IPS-18a (cell line): Measurements from ENCODE around the gene KIF25.

ENCODE experiments used
- H3K27ac ChIP-seq: one replicate; pipeline ENCODE4 v1.5.1; 2013; ENCODE audit warnings: low read length
- H3K27me3 ChIP-seq: one replicate; pipeline ENCODE4 v1.6.1; 2013; ENCODE audit warnings: mild to moderate bottlenecking, low read length; ENCODE audit not compliant: control insufficient read depth, insufficient read depth
- H3K36me3 ChIP-seq: one replicate; pipeline ENCODE4 v1.6.1; 2013; ENCODE audit warnings: low read depth, low read length; ENCODE audit not compliant: control insufficient read depth
- H3K4me1 ChIP-seq: one replicate; pipeline ENCODE4 v1.6.1; 2013; ENCODE audit warnings: low read depth, low read length; ENCODE audit not compliant: control insufficient read depth
- H3K4me3 ChIP-seq: one replicate; pipeline ENCODE4 v1.5.1; 2013; ENCODE audit warnings: low read length
- H3K9ac ChIP-seq: one replicate; pipeline ENCODE4 v1.6.1; 2013; ENCODE audit warnings: mild to moderate bottlenecking, low read length, moderate library complexity
- H3K9me3 ChIP-seq: one replicate; pipeline ENCODE4 v1.6.1; 2013; ENCODE audit warnings: low read depth, low read length; ENCODE audit not compliant: control insufficient read depth

KIF25 gene

DNA sequence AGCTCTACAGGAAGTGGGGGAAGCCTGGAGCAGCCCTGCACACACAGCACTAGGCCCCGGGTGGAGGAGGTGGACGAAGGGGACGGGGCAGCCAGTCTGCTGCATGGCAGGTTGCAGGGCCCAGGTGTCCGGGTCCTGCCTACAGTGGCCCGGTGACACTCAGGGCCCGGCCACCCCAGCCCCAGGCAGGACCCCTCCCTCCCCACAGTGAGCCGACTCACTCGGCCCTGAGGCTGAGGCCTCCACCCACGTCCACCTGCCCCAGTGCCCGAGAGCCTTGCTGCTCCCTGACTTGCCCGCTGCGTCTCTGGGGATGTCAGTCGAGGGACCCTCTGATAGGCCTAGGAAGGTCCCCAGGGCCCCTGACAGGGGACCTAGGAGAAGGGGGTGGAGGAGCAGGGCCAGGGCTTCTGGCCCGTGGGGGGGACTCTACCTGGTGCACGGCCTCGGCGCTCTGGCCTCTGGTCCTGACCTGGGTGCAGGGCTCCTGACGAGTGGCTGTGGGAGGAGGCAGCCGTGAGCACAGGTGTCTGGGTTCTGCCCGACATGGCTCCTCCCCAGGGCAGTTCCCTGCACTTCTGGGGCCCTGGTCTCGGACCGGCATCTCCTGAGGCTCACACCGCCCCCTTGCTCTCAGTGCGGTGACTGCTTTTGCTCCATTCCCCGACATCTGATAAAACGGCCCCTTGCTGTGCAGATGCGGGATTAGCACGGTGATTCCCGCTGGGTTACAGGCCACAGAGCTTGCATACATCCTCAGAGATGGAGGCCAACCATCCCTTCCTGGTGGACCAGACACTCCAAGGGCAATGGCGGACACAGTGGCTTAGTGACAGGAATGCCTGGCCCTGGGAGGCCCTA lies 61.5 kb downstream of the KIF25 start:
- no peaks in the 10 kb centered on the region for H3K9me3 ChIP-seq
- H3K4me1 ChIP-seq = no peaks in the 10 kb centered on the region
- no peaks in the 10 kb centered on the region for H3K36me3 ChIP-seq
- H3K4me3 ChIP-seq = no peak overlapping the region
- H3K9ac ChIP-seq = no peak overlapping the region
- H3K27ac ChIP-seq = no peak overlapping the region
- no peaks in the 10 kb centered on the region for H3K27me3 ChIP-seq

DNA sequence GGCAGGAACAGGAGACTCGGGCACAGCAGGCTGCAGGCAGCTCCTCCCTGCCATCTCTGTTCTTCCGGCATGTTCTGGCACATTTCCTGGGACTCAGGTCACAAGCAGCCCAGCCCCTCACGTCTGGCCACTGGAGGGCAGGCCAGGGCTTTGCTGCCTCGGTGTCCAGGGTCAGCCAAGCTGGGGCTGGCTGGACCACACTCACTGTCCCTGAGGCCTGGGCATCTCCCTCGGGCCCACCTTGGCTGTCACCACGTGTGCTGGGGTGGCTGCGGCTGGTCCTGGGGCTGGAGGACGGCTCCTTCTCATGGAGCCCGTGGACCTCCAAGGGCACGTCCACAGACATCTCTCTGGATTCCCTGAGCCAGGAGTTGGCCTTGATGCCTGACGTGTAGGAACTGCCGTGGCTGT lies 63.1 kb downstream of the KIF25 start:
- Histone ChIP-seq H3K4me1 (no peaks in the 10 kb centered on the region), H3K36me3 (no peaks in the 10 kb centered on the region), H3K9ac (no peak overlapping the region), H3K4me3 (no peak overlapping the region), H3K9me3 (no peaks in the 10 kb centered on the region), H3K27me3 (no peaks in the 10 kb centered on the region), H3K27ac (no peak overlapping the region)

DNA sequence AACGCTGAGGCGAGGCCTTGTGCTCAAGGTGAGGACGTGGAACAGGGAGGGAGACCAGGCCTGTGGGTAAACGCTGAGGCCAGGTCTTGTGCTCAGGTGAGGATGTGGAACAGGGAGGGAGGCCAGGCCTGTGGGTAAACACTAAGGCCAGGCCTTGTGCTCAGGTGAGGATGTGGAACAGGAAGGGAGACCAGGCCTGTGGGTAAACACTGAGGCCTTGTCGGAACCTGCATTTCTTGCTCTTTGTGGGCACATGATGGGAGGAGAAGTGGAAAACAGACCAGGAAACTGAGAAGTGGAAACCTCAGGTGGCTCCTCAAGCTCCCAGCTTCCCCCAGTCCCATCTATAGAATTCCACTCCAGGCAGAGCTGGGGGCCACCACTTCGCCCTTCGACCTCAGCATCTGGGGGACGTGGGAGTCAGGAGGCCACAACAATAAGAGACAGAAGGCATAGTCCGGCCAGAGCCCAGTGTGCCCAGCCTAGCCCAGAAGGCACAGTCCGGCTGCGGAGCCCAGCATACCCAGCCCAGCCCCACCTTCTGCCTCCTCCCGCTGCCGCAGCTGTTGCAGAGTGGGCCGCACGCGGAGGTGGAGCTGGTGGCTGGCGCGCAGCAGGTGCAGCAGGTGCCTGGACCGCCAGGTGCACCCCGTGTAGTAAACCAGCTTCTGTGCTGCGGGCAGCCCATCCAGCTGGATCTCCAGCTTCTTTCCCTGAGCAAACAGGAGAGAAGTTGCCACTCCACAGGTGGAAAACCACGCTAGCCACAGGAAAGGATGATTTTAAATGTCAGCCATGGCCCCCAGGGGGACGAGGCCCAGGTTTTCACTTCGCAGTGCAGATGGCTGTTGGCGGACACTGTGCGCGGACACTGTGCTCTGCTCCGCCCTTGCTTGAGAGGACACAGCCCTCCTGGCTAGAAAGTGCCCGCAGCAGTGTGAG lies 64.1 kb downstream of the KIF25 start:
- H3K27ac ChIP-seq = no peak overlapping the region
- H3K27me3 ChIP-seq = no peaks in the 10 kb centered on the region
- no peaks in the 10 kb centered on the region for H3K4me1 ChIP-seq
- H3K9ac ChIP-seq = no peak overlapping the region
- H3K36me3 ChIP-seq = no peaks in the 10 kb centered on the region
- no peak overlapping the region for H3K4me3 ChIP-seq
- H3K9me3 ChIP-seq = no peaks in the 10 kb centered on the region

DNA sequence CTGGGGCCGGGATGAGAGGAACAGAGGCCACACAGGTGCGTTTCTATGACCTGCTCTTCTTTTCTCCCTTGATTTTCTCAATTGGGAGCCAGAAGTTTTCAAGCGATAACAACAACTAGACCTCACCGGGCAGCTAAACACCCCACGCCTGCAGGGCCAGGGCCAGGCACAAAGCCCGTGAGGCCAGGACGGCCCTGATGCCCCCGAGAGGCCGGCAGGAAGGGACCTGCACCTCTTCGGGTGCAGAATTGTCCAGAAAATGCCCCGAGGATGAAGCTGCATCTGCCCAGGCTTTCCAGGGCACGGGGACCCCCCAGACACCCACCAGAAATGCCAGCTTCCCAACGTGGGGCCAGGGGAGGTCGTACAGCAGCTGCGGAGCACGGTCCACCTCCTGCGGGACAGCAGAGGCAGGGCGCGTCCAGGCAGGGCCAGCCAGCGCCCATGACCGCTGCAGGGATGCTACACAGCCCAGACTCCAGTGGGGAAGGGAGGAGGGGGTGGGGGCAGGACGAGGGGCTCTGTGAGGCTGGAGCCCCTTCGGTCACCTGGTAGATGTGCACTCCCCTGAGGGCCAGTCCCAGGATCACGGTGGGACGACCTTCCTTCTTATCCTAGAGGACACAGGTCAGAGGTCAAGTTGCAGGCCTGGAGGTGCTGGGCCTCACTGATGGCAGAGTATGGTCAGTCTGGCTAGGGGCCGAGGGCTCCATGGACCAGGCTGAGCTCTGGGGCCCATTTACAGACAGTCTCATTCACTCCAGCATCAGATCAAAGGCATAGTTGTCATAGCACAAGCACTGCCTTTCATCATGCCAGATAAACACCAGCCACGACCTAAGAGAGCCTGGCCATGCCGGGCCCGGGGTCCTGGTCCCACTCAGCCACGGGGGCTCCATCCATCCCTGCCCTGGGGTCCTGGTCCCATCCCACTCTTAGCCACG lies 65.1 kb downstream of the KIF25 start:
- Histone ChIP-seq H3K27ac (no peak overlapping the region), H3K4me3 (no peak overlapping the region), H3K9ac (no peak overlapping the region), H3K4me1 (no peaks in the 10 kb centered on the region), H3K27me3 (no peaks in the 10 kb centered on the region), H3K9me3 (no peaks in the 10 kb centered on the region), H3K36me3 (no peaks in the 10 kb centered on the region)

DNA sequence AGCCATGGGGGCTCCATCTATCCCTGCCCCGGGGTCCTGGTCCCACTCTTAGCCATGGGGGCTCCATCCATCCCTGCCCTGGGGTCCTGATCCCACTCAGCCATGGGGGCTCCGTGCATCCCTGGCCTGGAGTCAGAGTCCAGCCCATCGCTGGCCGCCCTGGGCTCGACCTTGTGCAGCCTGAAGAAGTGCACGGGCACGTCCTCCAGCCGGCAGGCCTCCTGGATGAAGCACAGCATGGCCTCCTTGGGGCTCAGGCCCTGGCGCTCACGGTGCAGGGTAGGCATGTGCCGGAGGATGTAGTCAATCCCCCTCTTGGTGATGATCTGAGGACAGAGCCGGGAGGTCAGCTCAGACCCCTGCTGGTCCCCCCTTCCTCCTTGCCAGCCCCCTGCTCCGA lies 66.0 kb downstream of the KIF25 start:
- no peak overlapping the region for H3K27ac ChIP-seq
- H3K9me3 ChIP-seq = no peaks in the 10 kb centered on the region
- no peaks in the 10 kb centered on the region for H3K4me1 ChIP-seq
- no peak overlapping the region for H3K4me3 ChIP-seq
- no peak overlapping the region for H3K9ac ChIP-seq
- H3K36me3 ChIP-seq = no peaks in the 10 kb centered on the region
- H3K27me3 ChIP-seq = no peaks in the 10 kb centered on the region

DNA sequence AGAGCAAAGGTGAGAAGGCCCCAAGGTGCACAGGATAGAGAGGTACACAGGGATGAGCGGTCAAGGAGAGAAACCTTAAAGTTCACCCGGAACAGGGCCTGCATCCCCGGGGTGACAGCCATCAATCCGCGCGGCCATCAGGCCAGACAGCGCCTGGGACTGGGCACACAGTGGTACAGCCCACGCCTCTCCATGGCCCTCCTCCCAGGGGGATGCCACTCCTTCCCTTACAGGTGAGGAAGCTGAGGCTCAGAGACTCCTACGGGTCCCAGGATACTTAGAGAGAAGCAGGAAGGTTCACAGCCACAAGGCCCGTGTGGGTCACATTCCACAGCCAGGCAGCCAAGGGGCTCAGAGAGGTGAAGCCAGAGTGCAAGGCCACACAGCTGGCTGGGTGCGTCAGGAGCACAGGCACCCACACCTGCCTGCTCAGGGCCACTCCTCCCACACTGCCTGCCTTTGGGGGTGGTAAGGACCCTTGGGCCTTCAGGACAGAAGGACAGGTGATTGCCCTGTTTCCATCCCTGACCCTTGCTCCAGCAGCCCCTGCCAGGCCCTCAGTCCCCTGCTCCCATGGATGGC lies 66.8 kb downstream of the KIF25 start:
- no peak overlapping the region for H3K9ac ChIP-seq
- no peaks in the 10 kb centered on the region for H3K4me1 ChIP-seq
- no peaks in the 10 kb centered on the region for H3K36me3 ChIP-seq
- no peaks in the 10 kb centered on the region for H3K9me3 ChIP-seq
- no peak overlapping the region for H3K4me3 ChIP-seq
- H3K27me3 ChIP-seq = no peaks in the 10 kb centered on the region
- H3K27ac ChIP-seq = no peak overlapping the region

DNA sequence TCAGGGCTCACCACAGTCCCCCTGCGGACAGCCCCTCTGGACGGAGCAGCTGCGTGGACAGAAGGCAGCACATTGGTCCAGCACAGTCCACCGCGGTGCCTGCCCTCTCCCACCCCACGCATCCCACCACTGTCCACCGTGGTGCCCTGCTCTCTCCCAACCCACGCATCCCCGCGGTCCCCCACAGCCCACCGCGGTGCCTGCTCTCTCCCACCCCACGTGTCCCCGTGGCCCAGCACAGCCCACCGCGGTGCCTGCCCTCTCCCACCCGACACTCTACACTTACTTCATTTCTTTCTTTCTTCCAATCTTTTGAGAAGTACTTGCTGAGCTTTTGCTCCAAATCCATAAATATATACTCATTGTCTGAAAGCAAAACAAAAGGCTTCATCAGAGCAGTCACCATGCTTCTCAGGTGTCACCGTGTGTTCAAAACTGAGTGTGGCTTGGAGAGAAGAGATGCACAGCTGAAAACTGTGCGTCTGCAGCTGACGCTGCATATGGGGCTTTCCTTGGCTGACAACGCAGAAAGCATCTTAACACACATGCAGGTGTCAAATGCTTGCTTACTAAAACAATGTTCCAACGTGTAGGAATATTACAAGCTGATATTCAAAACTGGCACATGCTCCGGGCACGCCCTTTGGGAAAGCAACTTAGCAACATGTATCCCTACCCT lies 69.7 kb downstream of the KIF25 start:
- Histone ChIP-seq H3K9me3 (no peaks in the 10 kb centered on the region), H3K27ac (no peak overlapping the region), H3K9ac (no peak overlapping the region), H3K4me3 (no peak overlapping the region), H3K36me3 (no peaks in the 10 kb centered on the region), H3K4me1 (no peaks in the 10 kb centered on the region), H3K27me3 (no peaks in the 10 kb centered on the region)

DNA sequence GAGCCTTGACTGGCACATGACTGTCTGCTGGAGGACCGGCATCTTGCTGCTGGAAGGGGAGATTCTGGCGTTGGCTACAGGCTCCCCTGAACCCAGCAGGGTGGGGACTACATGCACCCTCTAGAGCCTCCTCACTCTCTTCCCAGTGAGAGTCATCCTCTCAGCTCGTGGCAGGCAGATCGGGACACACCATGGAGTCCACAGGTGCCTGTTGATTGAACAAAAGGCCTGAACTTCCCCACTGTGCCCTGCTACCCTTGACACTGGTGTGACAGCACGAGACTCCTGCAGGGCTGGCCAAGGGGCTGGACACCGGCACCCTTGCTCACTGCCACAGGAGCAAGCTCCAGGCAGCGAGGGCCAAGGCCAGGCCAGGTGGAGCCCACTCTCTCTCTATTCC lies 73.3 kb downstream of the KIF25 start:
- no peak overlapping the region for H3K4me3 ChIP-seq
- H3K27me3 ChIP-seq = no peaks in the 10 kb centered on the region
- H3K9me3 ChIP-seq = no peaks in the 10 kb centered on the region
- no peak overlapping the region for H3K9ac ChIP-seq
- no peaks in the 10 kb centered on the region for H3K4me1 ChIP-seq
- no peak overlapping the region for H3K27ac ChIP-seq
- H3K36me3 ChIP-seq = no peaks in the 10 kb centered on the region

DNA sequence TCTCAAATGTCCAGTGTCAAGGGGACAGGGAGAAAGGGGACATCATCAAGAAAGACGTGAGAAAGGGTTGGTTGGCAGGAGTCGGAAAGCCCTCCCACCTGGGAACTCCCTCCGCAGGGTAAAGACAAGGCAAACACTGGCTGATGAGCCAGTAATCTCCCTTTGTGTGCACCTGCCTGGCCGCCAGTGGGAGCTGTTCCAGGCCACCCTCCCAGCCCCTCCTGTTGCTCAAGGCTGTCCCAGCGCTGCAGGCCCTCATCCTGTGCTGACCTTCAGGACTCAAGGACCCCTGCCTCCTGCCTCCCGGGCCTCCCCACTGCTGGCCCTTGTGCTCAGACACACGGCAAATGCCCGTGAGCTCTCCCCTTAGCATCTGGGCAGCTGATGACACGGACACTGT lies 74.1 kb downstream of the KIF25 start:
- Histone ChIP-seq H3K4me1 (no peaks in the 10 kb centered on the region), H3K4me3 (no peak overlapping the region), H3K9me3 (no peaks in the 10 kb centered on the region), H3K27me3 (no peaks in the 10 kb centered on the region), H3K27ac (no peak overlapping the region), H3K36me3 (no peaks in the 10 kb centered on the region), H3K9ac (no peak overlapping the region)

DNA sequence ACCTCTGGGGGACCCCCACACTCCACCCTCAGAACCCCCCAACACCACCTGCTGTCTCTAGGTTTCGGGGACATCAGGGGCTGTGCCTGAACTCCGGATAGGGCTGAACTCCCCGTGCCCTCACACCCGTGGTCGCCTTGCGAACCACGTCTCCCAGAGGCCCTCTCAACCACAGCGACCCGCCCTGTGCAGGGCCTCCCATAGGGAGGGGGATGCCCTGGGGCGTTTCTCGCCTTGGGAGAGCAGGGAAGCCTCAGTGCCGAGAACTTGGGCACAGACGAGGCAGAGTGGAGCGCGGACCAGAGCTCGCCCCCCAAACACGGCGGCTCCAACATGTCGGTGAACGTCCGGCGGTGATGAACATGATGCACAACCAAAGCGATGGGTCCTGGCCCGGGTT lies 74.8 kb downstream of the KIF25 start:
- Histone ChIP-seq H3K9me3 (no peaks in the 10 kb centered on the region), H3K27me3 (no peaks in the 10 kb centered on the region)

More for the DNA sequence above, 74.8 kb downstream of the KIF25 start:
- Histone ChIP-seq H3K9ac (no peak overlapping the region), H3K36me3 (no peaks in the 10 kb centered on the region), H3K4me1 (no peaks in the 10 kb centered on the region), H3K4me3 (no peak overlapping the region), H3K27ac (no peak overlapping the region)
